GM18907 (cell line): Measurements from ENCODE around the gene CYGB.
"Not testable (repeated sequence)": the region's sequence is repeated elsewhere in the genome, so short reads cannot be mapped to it uniquely, and the experiment has no call there.

ENCODE experiments used
- ATAC-seq: cut with Tn5 transposase; IDR thresholded peaks from one replicate; pipeline ENCODE4 v1.9.1; 2021; ENCODE audit warnings: mild to moderate bottlenecking, moderate library complexity; ENCODE audit not compliant: unreplicated experiment

The CYGB gene

DNA sequence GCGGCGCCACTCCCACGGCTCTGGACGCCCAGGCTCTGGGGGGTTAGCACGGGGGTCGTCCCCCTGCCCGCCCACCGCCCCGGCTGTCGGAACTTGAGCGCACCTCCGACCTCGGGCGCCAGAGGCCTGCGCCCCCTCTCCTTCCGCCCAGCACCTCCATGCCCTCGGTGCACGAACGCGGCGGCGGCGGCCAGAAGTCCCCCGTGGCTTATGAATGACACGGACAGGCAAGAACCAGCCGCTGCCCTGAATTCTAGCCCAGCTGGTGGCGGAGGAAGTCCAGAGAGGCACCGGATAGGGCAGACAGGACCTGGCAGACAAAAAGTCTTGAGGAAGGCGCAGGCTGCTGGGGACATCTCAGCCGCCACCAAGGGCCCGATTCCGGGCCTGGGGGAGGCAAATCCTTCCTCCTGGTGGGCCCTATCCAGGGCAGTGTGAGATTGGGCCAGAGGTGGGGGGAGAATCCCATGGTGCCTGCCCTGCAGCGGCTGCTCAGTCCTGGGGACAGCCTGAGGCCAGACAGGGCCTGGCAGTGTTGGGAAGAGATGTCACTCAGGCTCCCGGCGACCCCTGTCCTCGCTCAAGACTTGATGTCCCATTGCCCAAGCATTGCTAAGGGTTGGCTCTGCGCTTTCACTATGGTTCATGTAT lies 897 bp upstream of the CYGB start:
- ATAC-seq: no peak

DNA sequence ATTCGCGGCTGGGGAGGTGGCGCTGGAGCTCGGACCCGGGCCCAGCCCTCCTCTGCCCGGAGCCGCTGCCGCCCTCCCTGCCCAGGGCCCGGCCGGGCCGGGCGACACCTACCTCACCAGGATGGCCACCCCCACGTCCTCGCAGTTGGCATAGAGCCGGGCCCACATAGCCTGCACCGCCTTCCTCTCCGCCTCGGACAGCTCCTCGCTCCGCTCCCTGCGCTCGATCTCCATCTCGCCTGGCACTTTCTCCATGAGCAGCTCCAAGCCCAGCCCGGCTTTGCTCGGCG lies 276 bp downstream of the CYGB start:
- no peak for ATAC-seq

DNA sequence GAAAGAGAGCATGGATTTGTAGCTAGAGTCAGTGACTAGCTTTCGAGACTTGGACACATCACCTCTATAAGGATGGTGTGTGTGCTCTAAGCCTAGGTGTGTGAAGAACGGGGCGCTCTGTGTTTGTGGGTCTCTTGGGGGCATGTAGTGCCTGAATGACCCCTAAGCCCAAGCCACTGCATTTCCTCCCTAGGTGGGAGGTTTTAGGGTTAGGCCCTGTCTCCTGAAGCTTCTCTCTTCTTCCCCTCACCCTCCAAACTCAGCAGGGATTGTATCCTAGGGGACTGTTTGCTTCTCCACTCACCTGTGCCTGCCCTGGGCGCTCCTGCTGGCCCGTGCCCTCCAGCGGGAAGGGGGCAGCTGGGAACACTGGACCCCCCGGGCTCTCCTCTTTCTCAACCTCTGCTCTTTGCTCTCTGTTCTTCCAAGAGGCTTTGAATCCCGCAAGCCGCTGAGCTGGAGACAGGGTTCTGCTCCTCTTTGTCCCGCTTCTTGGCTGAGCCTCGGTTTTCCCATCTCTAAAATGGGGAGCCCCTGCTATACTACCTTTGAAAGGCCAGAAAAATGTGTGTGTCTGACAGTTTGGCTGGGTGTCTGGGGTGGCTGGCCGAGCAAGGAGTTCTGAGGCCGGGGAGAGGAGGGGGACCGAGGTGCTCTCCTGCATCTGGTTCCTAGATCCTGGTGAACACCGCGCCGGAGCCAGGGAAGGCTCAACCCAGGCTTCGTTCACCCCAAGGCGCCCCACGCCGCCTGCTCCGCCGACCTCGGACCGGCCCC lies 810 bp downstream of the CYGB start:
- ATAC-seq: no peak

DNA sequence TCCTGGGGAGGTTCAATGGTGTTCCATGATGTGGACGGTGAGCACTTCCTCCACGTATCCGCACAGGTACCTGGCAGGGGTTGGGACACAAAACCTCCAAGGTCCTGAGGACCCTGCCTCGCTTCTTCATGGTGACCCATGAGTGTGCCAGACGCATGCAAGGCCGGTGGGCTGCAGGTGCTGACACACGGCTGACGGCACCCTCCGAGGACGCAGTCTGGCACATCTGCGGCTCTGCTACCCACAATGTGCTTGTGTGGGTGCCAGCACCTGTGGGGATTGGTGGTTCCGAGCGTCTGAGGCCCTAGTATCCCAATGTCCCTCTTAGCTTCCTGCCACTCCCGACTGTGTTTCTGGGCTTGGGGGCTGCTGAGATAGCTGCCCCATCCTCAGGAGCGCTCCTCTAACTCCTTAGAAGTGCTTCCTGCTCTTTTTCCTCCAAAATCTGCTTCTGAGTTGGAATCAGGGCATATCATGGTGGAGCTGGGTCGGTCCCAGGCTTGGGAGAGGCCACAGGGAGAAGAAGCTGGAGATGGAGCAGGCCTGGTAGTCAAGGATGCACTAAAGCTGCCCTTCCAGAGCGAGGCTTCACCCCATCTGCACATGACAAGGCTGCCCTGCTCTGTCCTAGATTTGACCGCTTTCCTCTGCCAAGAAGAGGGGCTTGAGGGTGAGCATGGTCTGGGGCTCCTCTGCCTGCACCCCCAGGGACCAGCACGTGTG lies 1.6 kb downstream of the CYGB start:
- ATAC-seq: no peak

DNA sequence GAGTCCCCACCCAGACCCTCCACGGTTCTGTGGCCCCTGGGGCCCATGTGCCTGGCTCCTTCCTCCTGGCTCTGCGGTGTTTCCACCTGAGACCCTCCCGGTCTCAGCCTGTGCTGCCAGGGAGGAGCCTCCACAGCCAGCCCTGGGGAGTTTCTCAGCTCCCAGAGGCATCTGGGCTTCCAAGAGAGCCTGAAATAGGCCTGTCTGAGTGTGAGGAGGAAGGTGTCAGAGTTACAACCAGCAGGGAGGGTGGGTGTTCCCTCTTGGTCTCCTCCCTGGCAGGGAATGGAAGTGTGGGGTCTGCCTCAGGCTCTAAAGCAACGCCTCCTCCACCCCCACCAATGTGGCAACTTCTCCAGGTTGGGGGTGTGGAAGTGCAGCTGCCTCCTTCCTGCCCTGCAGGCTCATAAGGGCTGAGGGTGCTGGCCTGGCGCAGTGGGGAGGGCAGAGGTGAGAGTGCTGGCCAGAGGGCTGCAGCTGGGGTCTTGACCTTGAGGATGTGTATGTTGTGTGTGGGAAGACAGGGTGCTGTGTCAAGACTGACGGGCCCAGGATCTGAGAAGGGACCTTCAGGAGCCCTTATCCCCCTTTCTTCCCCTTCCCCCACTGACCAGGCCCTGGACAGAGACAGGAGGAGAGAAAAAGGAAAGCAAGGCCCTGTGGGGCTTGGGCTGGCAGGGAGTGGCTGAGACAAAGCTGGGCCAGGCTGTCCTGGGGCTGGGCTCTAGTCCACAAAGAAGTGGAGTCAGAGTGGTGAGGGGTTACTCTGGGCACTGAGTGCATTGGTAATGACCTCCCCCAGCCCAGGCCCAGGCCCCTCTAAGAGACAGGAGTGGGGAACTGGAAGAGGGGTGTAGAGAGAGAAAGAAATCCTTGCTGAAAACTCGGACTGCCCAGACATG lies 2.4 kb downstream of the CYGB start:
- no peak for ATAC-seq

DNA sequence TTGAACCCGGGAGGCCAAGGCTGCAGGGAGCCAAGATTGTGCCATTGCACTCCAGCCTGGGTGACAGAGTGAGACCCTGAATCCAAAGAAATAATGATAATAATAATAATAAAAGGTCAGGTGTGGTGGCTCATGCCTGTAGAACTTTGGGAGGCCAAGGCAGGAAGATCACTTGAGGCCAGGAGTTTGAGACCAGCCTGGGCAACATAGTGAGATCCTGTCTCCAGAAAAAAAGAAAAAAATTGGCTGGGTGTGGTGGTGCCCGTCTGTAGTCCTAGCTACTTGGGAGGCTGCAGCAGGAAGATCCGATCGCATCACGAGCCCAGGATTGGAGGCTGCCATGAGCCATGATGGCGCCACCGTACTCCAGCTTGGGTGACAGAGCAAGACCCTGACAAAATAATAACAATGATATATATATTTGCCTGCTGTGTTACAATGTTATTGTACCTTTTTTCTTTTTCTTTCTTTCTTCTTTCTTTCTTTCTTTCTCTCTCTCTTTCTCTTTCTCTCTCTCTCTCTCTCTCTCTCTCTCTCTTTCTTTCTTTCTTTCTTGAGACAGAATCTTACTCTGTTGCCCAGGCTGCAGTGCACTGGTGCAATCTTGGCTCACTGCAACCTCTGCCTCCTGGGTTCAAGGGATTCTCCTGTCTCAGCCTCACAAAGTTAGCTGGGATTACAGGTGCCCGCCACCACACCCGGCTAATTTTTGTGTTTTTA lies 3.7 kb downstream of the CYGB start:
- ATAC-seq: not testable (repeated sequence)

DNA sequence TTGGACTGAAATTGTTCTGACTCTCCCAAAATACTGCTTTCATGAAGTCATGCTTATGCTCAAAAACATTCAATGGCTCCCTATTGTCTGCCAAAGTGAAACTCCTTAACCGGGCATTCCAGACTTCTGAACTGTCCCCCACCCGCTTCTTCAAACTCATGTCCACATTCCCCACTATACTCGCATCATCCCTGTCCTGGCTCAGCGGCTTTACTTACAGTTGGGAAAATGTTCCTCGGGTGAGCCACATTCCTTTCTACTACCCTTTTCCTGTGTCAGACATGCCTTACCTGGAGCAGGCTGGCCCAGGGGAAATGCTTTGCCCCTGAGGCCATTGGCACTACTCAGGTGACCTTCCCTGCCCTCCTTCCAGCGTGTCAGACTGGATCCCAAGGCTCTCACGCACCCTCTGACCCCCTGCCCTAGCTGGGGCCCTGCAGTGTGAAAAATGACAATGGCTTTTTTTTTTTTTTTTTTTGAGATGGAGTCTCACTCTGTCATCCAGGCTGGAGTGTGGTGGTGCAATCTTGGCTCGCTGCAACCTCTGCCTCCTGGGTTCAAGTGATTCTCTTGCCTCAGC lies 5.3 kb downstream of the CYGB start:
- no peak for ATAC-seq

DNA sequence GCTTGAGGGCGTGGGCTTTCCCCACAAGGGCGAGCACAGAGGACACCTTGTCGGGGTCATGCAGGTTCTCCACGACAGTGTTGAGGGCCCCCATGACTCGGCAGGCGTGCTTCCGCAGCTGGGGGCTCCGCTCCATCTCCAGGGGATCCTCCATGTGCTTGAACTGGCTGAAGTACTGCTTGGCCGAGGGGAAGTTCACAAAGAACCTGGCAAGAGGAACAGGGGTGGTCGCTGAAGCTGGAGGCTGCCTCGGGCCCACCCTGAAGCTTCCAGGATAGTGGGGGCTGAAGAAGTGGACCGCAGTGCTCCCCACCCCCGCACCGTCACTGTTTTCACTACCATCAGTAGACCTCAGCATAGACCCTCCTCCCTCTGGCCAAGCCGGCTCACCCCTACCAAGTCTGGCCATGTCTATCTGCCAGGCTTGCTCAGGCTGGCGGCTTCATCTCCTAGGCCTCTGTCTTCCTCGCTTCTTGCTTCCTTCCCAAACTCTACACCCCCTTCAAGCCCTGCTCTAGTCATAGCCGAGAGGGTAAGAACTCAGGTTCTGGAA lies 5.9 kb downstream of the CYGB start:
- ATAC-seq: no peak

DNA sequence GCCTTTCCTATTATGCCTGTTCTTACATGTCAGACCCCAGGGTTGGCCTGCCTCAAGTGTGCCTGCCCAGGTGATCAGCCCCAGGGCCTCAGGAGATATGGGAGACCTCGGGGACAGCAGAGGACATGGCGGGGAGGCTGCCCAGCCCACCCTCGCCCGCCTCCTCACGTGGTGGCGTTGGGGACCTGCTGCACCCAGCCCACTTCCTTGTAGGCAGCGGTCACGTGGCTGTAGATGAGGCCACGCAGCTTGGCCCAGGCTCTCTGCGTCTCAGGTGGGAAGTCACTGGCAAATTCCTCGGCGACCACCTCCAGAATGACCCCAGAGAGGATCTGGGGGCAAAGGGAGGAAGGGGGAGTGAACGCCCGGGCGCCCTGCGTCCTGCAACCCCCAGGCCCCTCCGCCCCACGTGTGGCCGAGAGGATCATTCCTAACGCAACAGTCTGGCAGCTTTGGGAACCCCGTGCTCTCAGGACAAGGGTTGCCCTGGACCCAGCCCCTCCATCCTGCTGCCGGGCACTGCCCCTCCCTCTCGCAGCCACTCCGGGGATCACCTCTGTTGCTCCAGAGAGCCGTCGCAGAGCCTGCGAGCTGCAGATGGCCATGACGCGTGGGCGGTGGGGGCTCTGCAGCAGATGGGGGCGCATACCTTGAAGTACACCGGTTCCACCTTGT lies 6.6 kb downstream of the CYGB start:
- ATAC-seq: no peak

DNA sequence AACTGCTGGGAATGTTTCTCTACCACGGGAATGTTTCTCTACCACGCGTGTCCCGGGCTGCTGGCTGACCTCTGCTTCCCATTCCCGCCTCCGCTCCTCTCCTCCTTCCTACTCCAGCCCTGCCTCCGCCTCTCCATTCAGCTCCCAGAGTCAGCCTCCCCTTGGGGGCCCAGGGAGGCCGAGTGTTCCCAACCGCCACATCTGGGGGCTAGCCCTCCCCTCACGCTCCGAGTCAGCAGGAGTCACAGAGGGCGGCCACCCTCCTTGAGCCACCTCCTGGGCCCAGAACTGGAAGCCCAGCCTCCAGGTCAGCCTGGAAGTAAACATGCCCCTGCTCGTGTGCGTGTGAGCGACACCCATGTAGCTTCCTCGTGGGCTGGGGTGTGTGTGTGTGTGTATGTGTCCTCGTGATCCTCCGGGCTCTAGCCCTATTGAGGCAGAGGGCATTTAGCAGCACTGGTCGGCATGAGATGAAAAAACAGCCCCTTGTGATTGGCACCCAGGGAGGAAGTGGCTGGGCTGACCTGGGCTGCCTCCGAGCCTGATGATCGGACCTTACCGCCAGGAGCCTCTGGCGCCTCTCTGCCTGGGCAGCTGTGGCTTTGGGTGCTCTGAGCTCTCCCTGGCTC lies 7.3 kb downstream of the CYGB start:
- no peak for ATAC-seq

DNA sequence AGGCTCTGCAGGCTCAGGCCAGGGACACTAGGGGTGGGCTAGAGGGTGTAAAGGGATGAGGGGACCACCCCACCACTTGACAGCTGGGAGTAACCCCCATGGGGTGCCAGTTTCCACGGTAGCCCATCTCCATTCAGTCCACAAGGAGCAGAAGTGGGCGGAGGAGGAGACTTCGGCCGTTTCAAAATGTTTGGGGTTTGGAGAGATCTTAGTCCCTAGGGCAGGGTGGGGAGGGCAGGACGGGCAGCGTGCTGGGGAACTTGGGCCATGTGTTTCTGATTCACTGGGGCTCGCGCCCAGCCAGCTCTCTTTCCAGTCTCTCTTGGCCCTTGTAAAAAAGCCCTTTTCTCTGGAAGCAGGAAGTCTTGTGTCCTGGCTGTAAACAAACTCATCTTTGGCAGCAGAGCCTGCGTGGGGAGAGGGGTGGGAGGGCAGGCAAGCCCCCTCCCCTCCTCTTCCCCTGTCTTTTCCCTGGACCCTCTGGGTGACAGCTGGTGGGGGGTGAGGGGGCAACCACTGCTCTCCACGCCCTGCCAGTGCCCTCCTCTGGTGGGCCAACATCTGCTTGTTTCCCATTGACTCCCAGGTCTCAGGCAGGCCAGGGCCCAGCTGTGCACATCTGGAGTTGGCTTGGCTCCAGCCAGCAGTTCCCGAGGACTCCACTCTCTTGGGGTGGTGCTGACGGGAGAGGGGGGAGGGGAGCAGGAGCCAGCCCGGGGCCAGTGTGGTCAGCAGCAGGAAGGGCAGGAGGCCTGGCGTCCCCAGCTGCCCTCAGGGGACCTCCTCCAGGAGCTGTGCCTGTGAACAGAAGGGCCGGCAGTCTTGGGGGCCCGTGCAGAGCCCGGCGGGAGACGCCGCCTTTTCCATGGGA lies 8.1 kb downstream of the CYGB start:
- ATAC-seq: no peak

DNA sequence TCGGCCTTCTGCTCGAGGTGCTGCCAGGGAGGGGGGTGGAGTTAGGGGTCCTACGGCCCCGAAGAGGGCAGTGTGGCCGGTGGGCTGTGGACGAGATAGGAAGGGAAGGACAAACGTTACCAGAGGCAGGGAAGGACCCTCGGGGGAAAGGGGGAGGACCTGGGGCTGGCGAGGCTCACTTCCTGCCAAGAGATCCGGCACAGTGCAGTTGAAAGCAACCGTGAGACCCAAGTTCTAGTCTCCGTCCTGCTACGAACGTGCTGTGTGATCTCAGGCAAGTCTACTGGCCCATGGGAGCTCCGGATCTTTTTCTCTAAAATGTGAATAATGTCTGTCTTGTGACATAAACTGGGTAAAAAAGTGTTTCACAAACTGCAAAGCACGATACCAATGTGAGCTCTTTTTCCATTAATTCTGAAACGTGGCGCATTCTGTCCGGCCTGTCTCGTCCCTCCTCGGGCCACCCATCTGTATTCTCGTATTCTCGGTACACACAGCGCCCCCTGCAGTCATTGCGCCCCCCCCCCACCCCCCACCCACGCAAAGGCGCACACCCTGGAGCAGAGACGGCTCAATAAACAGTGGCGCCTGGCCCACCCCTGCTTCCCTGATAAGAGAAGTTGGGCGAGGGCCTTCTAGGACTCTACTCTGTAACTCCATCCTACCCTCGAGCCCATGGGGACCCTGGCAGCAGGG lies 8.8 kb downstream of the CYGB start:
- no peak for ATAC-seq

DNA sequence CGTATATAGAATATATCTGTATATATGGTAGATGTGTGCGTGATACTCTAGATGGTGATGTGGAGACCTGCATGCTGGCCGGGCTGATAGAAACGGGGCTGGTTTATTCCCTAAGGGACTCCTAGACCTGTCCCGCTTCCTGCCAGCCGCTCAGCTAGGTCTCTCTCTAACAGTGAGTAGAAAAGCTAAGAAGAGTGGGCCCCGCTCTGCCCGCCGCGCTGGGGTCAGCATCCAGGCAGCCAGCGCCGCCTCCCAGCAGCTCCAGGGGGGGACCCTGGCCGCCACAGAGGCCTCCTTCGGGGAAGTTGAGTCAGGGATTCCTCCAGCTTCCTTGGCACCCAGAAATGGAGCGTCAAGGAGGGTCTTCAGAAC lies 9.4 kb downstream of the CYGB start:
- ATAC-seq: peak; percentile 55

DNA sequence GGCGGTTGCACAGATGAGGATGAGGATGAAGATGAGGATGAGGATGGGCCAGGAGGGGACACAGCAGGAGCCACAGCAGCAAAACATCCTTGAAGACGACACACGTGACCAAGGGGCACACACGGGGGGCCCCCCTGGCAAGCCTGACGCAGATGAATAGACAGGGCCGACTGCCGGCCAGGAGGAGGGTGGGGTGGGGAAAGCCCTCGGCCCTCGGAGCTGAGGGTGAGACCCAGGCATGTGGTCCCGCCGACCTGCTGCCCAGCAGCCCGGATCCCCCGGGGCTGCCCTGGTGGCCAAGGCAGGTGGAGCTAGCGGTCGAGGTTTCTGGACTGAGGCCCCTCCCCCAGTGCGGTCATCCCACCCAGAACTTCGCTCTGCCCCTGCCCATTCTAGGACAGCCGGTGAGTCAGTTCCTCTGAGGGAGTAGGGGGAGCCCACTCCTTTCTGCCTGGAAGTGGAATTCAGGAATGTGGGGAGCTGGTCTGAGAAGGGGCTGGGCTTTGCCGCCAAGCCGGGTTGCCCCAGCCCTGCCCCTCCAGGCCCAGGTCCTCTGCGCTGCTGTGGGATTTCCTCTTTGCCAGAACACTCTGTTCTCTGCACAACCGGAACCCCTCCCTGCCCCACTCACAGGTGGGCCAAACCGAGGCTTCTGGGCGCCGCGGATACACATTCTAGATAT lies 9.9 kb downstream of the CYGB start:
- ATAC-seq: peak; percentile 63

DNA sequence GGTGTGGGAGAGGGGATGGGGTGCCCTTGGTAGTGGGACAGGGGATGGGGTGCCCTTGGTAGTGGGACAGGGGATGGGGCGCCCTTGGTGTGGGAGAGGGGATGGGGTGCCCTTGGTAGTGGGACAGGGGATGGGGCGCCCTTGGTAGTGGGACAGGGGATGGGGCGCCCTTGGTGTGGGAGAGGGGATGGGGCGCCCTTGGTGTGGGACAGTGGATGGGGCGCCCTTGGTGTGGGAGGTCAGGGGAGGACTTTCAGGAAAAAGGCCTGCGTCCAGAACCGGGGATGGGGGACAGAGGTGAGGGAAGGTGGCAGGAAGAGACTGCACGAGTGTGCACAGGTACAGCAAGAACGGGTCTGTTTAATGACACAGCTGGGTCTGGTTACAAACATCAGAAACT lies 10.5 kb downstream of the CYGB start:
- not testable (repeated sequence) for ATAC-seq

DNA sequence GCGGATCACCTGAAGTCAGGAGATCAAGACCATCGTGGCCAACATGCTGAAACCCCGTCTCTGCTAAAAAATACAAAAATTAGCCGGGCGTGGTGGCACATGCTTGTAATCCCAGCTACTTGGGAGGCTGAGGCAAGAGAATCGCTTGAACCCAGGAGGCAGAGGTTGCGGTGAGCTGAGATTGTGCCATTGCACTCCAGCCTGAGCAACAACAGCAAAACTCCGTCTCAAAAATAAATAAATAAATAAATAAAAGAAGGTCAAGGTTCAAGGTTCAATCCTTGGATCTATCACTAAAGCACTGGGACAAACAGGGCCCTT lies 12.0 kb downstream of the CYGB start:
- not testable (repeated sequence) for ATAC-seq
